DND-41 (cell line): ENCODE measurements around the gene PHKA1.

ENCODE experiments used
- EZH2 ChIP-seq: IDR thresholded peaks from 3 replicates; pipeline ENCODE4 v1.6.1; 2012; ENCODE audit warnings: borderline replicate concordance, low read depth, mild to moderate bottlenecking, moderate library complexity, low read length, inconsistent platforms; ENCODE audit not compliant: severe bottlenecking
- TF ChIP-seq, protein P1 (sequence below): IDR thresholded peaks from 2 replicates; pipeline ENCODE4 v1.5.1; 2012; ENCODE audit warnings: borderline replicate concordance, low read length, moderate library complexity, mild to moderate bottlenecking; ENCODE audit not compliant: poor library complexity, severe bottlenecking; ENCODE audit errors: extremely low read depth

DNA sequence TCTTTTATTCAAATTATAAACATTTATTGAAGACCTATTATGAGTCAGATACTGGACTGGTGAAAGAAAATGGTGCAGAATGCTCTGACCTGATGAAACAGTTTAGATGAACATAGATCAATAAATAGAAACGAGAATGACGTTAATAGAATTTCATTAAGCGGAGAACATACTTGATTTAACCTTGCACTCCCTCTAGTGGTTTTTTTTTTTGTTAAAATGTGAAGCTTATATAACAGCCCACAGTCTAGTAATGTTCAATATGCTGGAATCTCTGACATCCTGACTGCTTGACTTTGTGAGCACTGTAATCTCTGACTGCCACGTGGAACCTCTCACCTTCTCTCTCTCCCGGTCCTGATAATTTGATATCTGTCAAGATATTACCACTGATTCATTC lies 173.8 kb downstream of the PHKA1 start:
- TF ChIP-seq, protein P1, sequence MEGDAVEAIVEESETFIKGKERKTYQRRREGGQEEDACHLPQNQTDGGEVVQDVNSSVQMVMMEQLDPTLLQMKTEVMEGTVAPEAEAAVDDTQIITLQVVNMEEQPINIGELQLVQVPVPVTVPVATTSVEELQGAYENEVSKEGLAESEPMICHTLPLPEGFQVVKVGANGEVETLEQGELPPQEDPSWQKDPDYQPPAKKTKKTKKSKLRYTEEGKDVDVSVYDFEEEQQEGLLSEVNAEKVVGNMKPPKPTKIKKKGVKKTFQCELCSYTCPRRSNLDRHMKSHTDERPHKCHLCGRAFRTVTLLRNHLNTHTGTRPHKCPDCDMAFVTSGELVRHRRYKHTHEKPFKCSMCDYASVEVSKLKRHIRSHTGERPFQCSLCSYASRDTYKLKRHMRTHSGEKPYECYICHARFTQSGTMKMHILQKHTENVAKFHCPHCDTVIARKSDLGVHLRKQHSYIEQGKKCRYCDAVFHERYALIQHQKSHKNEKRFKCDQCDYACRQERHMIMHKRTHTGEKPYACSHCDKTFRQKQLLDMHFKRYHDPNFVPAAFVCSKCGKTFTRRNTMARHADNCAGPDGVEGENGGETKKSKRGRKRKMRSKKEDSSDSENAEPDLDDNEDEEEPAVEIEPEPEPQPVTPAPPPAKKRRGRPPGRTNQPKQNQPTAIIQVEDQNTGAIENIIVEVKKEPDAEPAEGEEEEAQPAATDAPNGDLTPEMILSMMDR, result peak; percentile 23
- TF ChIP-seq EZH2, result no peak
